Measurements from ENCODE around the gene PKP1. TPM values are rescaled to one million over a fixed set of nuclear protein-coding genes. Genes with fewer than 3 reads are reported as not detected.

PKP1 gene
- total RNA-seq, 3 donors from 2014 or later, result 0.96 to 22.5 (median 12.1) TPM

DNA sequence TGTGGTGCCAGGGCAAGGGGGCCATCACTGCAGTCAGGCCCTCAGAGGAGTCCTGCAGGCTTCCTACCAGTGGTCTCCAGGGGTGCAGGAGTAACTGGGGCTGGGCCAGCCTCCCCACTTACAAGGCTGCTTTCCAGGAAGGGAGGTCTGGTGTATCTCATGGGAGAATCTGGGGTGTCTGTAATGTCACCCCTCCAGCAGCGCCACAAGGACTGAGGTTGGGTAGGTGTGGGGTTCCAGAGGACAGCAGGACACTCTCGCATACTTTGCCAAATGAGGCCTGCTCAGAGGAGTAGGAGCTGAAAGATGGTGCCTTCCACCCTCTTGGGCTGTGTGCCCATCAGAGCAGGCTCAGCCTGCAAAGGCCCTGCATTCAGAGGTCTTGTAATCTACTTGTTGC, 47.2 kb downstream of the PKP1 start:
- intact Hi-C loops (cut with DNase I; ENCODE audit: low total_unique reads), result no loop called here
- Histone ChIP-seq H3K4me3 (no peak overlapping the region), H3K36me3 (no peaks in the 10 kb centered on the region), H3K9me3 (no peaks in the 10 kb centered on the region), H3K4me1 (no peaks in the 10 kb centered on the region), H3K27me3 (no peaks in the 10 kb centered on the region), H3K27ac (no peak overlapping the region)
- TF ChIP-seq POLR2A (IDR thresholded peaks at IDR 0.05), result no peak
- TF ChIP-seq POLR2AphosphoS5 (IDR thresholded peaks at IDR 0.05), result no peak
- TF ChIP-seq, protein P1, sequence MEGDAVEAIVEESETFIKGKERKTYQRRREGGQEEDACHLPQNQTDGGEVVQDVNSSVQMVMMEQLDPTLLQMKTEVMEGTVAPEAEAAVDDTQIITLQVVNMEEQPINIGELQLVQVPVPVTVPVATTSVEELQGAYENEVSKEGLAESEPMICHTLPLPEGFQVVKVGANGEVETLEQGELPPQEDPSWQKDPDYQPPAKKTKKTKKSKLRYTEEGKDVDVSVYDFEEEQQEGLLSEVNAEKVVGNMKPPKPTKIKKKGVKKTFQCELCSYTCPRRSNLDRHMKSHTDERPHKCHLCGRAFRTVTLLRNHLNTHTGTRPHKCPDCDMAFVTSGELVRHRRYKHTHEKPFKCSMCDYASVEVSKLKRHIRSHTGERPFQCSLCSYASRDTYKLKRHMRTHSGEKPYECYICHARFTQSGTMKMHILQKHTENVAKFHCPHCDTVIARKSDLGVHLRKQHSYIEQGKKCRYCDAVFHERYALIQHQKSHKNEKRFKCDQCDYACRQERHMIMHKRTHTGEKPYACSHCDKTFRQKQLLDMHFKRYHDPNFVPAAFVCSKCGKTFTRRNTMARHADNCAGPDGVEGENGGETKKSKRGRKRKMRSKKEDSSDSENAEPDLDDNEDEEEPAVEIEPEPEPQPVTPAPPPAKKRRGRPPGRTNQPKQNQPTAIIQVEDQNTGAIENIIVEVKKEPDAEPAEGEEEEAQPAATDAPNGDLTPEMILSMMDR (IDR thresholded peaks at IDR 0.05), result no peak
- DNase-seq (ENCODE audit: low spot score in 2 of 2), result no peak

DNA sequence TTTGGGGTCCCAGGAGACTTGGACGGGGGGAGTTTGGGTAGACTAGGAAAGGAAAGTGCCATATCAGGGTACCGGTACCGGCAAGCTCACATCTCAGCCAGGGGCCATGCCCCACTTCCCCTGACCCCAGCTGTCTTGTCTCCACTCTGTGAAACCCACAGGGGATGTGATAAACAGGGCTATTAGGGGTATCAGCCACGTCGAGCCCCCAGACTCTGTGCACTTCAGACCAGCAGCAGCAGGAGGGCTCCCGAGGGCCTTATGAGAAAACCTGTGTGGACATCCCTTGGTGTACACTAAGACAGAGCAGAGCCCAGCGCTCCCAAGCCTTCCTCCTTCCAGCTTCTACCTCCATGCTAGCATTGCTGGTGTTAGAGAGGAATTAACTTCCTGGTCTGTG, 47.9 kb downstream of the PKP1 start:
- no peak for DNase-seq (ENCODE audit: low spot score in 2 of 2)
- H3K27me3 ChIP-seq, result no peaks in the 10 kb centered on the region
- H3K4me1 ChIP-seq, result no peaks in the 10 kb centered on the region
- H3K27ac ChIP-seq, result no peak overlapping the region
- no peaks in the 10 kb centered on the region for H3K9me3 ChIP-seq
- intact Hi-C loops (cut with DNase I; ENCODE audit: low total_unique reads), result no loop called here
- H3K36me3 ChIP-seq, result no peaks in the 10 kb centered on the region
- H3K4me3 ChIP-seq, result no peak overlapping the region
- TF ChIP-seq POLR2AphosphoS5 (IDR thresholded peaks at IDR 0.05) (no peak), POLR2A (IDR thresholded peaks at IDR 0.05) (no peak)
- TF ChIP-seq, protein P1 (IDR thresholded peaks at IDR 0.05), result no peak

DNA sequence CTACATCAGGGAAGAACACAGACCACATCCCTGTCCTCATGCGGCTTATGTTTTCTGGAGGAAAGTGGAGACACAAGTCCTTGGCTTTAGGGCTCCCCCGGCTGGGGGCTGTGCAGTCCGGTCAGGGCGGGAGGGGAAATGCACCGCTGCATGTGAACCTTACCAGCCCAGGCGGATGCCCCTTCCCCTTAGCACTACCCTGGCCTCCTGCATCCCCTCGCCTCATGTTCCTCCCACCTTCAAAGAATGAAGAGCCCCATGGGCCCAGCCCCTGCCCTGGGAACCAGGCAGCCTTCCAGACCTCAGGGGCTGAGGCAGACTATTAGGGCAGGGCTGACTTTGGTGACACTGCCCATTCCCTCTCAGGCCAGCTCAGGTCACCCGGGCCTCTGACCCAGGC, 48.7 kb downstream of the PKP1 start:
- TF ChIP-seq POLR2AphosphoS5 (IDR thresholded peaks at IDR 0.05), result no peak
- TF ChIP-seq, protein P1 (IDR thresholded peaks at IDR 0.05), result no peak
- TF ChIP-seq POLR2A (IDR thresholded peaks at IDR 0.05), result no peak
- no peaks in the 10 kb centered on the region for H3K27me3 ChIP-seq
- H3K36me3 ChIP-seq, result no peaks in the 10 kb centered on the region
- H3K4me1 ChIP-seq, result no peaks in the 10 kb centered on the region
- no peaks in the 10 kb centered on the region for H3K9me3 ChIP-seq
- DNase-seq (ENCODE audit: low spot score in 2 of 2), result no peak
- intact Hi-C loops (cut with DNase I; ENCODE audit: low total_unique reads), result no loop called here
- H3K4me3 ChIP-seq, result no peak overlapping the region
- H3K27ac ChIP-seq, result no peak overlapping the region

DNA sequence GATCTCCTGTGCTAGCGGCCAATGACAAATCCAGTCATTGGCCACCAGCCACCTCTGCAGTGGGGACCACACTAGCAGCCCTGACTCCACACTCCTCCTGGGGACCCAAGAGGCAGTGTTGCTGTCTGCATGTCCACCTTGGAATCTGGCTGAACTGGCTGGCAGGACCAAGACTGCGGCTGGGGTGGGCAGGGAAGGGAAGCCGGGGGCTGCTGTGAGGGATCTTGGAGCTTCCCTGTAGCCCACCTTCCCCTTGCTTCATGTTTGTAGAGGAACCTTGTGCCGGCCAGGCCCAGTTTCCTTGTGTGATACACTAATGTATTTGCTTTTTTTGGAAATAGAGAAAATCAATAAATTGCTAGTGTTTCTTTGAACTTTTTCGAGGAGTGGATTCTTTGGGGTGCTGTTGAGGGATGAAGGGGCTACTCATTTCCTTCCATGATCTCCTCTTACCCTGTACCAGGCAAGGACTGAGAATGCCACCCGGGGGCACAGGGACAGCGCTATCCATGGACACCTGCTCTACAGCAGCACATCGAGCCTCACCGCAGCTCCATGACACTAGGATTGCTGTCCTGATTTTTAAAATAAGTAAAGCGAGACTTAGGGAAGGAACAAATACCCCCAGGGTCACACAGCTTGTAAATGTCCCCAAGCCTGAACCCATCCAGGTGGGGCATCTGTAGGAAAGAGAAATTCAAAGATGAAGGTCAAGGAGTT, 49.5 kb downstream of the PKP1 start:
- no peak overlapping the region for H3K27ac ChIP-seq
- TF ChIP-seq, protein P1 (IDR thresholded peaks at IDR 0.05), result no peak
- TF ChIP-seq POLR2A (IDR thresholded peaks at IDR 0.05), result no peak
- no peak for TF ChIP-seq POLR2AphosphoS5 (IDR thresholded peaks at IDR 0.05)
- no peak overlapping the region for H3K4me3 ChIP-seq
- no peaks in the 10 kb centered on the region for H3K9me3 ChIP-seq
- no peaks in the 10 kb centered on the region for H3K27me3 ChIP-seq
- no peaks in the 10 kb centered on the region for H3K36me3 ChIP-seq
- intact Hi-C loops (cut with DNase I; ENCODE audit: low total_unique reads), result no loop called here
- no peak for DNase-seq (ENCODE audit: low spot score in 2 of 2)
- H3K4me1 ChIP-seq, result no peaks in the 10 kb centered on the region

DNA sequence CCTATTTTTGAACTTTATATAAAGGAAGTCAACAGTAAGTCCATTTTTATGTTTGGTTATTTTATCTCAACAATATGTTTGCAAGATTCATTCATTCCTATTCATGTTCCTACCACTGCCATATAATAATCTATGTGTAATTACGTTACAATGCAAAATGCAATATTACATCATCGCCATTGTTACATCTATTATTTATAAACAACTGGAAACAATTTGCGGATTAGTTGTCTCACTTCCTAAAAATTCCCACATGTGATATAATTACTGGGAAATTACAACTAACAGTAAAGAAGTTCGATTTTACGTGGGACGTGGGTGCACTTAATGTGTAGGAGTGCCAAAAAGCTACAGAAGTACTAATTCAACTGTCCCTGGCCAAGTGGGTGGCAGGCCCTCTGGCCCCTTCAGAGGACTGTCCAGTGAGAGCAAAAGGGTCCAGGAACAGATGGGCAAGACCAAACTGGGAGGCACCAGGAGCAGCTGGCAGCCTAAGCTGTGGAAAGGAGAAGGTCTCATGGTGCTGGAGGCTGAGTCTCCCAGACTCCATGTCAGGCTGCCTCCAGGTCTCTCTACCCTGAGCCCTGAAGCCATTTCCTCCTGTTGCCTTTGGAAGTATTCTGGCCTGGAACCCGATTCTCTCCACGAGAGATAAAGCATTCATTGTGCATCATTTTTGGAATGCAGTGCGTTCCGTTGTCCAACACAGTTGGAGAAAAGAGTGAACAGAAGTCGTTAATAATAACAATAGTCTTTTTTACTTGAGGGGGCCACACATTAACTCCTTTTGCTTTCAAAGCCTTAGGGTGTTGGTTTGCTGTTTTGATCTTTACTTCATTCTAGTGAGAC, 51.2 kb downstream of the PKP1 start:
- Histone ChIP-seq H3K27ac (peak overlapping the region; percentile 23 to 58), H3K27me3 (no peaks in the 10 kb centered on the region), H3K9me3 (no peaks in the 10 kb centered on the region), H3K4me1 (no peaks in the 10 kb centered on the region), H3K36me3 (no peaks in the 10 kb centered on the region), H3K4me3 (no peak overlapping the region)
- DNase-seq (ENCODE audit: low spot score in 2 of 2), result no peak
- intact Hi-C loops (cut with DNase I; ENCODE audit: low total_unique reads), result no loop called here
- TF ChIP-seq POLR2A (IDR thresholded peaks at IDR 0.05), result no peak
- no peak for TF ChIP-seq POLR2AphosphoS5 (IDR thresholded peaks at IDR 0.05)
- TF ChIP-seq, protein P1 (IDR thresholded peaks at IDR 0.05), result no peak
